Nephron (organoid): ENCODE measurements around the gene SERPINA10.

Experiments
- H3K27ac Mint-ChIP-seq, 3 experiments: 2 replicates each; pipeline ENCODE4 v1.8.0; 2020; ENCODE audit warnings: mixed read lengths in 3 of 3, mild to moderate bottlenecking in 2 of 3, moderate library complexity in 1 of 3
- H3K27me3 Mint-ChIP-seq: 2 replicates; pipeline ENCODE4 v1.8.0; 2021; ENCODE audit warnings: low read depth, mild to moderate bottlenecking, moderate library complexity, mixed read lengths
- H3K36me3 Mint-ChIP-seq: 2 replicates; pipeline ENCODE4 v1.8.0; 2020; ENCODE audit warnings: low read depth, mixed read lengths
- H3K4me1 Mint-ChIP-seq: 2 replicates; pipeline ENCODE4 v1.8.0; 2020; ENCODE audit warnings: mixed read lengths
- H3K4me3 Mint-ChIP-seq, 3 experiments: 2 replicates each; pipeline ENCODE4 v1.8.0; 2020; ENCODE audit warnings: mild to moderate bottlenecking in 3 of 3, mixed read lengths in 3 of 3, moderate library complexity in 2 of 3
- H3K9me3 Mint-ChIP-seq: 2 replicates; pipeline ENCODE4 v1.8.0; 2020; ENCODE audit warnings: mixed read lengths
- TF ChIP-seq, protein P1 (sequence below), 3 experiments: fragments of 200-600 bp; sonication (generic); IDR thresholded peaks; one replicate each; pipeline ENCODE4 v1.5.0; 2021; ENCODE audit warnings: antibody characterized with exemption in 3 of 3; ENCODE audit not compliant: unreplicated experiment in 3 of 3

Gene SERPINA10

DNA sequence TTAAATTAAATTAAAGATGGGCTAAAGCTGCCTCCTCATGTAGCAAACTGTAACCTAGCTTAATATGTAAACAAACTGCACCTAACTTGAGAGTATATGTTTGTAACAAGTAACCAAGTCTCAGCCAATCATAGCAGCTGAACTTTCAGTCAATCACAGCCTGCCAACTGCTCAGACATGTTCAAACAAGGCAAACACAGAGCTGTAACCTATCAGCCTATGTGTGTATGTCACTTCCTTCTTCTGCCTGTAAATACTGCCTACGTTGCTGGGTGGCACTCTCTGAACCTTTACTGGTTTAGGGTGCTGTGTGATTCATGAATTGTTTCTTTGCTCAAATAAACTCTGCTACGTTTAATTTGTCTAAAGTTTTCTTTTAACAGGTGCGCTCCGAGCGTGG lies 27.2 kb upstream of the SERPINA10 start:
- Mint-ChIP-seq H3K4me3 (no peak overlapping the region), H3K36me3 (no peaks in the 10 kb centered on the region), H3K27me3 (peaks cover 13% of the 10 kb centered on the region), H3K27ac (no peak overlapping the region), H3K9me3 (peaks cover 4% of the 10 kb centered on the region), H3K4me1 (no peaks in the 10 kb centered on the region)
- TF ChIP-seq, protein P1, sequence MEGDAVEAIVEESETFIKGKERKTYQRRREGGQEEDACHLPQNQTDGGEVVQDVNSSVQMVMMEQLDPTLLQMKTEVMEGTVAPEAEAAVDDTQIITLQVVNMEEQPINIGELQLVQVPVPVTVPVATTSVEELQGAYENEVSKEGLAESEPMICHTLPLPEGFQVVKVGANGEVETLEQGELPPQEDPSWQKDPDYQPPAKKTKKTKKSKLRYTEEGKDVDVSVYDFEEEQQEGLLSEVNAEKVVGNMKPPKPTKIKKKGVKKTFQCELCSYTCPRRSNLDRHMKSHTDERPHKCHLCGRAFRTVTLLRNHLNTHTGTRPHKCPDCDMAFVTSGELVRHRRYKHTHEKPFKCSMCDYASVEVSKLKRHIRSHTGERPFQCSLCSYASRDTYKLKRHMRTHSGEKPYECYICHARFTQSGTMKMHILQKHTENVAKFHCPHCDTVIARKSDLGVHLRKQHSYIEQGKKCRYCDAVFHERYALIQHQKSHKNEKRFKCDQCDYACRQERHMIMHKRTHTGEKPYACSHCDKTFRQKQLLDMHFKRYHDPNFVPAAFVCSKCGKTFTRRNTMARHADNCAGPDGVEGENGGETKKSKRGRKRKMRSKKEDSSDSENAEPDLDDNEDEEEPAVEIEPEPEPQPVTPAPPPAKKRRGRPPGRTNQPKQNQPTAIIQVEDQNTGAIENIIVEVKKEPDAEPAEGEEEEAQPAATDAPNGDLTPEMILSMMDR (IDR thresholded peaks at IDR 0.05; ENCODE audit: unreplicated experiment in 3 of 3): no peak

DNA sequence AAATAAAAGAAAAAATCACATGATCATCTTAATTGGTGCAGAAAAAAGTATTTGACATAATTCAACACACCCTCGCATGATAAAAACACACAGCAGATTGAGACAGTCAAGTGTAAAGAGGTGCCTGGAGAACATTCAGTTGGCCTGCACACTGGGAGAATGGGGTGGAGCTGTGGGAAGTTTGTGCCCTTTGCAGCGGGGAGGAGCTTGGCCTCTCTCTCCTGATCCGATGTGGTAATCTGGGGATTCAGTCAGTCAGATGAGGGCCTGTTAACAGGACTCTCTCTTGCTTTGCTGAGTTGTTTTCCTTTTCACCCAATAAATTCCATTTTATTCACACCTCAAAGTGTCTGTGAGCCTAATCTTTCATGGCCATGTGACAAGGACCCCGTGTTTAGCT lies 24.2 kb upstream of the SERPINA10 start:
- TF ChIP-seq, protein P1 (IDR thresholded peaks at IDR 0.05; ENCODE audit: unreplicated experiment in 3 of 3): no peak
- no peaks in the 10 kb centered on the region for H3K36me3 Mint-ChIP-seq
- H3K27me3 Mint-ChIP-seq: peaks cover 8% of the 10 kb centered on the region
- H3K9me3 Mint-ChIP-seq: peaks cover 4% of the 10 kb centered on the region
- no peak overlapping the region for H3K4me3 Mint-ChIP-seq
- H3K4me1 Mint-ChIP-seq: no peaks in the 10 kb centered on the region
- H3K27ac Mint-ChIP-seq: no peak overlapping the region

DNA sequence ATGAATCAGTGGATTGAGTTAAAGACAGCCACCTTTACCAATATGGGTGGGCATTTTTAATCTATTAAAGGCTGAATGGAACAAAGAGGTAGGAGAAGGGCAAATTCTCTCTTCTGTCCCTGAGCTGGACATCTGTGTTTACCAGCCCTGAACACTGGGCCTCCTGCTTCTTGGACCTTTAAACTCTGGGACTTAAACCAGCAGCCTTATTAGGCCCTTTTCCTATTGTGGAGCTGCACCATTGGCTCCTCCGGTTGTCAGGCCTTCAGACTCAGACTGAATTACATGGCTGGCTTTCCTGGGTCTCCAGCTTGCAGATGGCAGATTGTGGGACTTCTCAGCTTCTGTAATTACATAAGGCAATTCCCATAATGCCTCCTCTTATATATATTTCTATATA lies 23.6 kb upstream of the SERPINA10 start:
- no peaks in the 10 kb centered on the region for H3K36me3 Mint-ChIP-seq
- TF ChIP-seq, protein P1 (IDR thresholded peaks at IDR 0.05; ENCODE audit: unreplicated experiment in 3 of 3): no peak
- H3K27ac Mint-ChIP-seq: no peak overlapping the region
- H3K4me1 Mint-ChIP-seq: no peaks in the 10 kb centered on the region
- peaks cover 8% of the 10 kb centered on the region for H3K27me3 Mint-ChIP-seq
- H3K9me3 Mint-ChIP-seq: peaks cover 4% of the 10 kb centered on the region
- H3K4me3 Mint-ChIP-seq: no peak overlapping the region

DNA sequence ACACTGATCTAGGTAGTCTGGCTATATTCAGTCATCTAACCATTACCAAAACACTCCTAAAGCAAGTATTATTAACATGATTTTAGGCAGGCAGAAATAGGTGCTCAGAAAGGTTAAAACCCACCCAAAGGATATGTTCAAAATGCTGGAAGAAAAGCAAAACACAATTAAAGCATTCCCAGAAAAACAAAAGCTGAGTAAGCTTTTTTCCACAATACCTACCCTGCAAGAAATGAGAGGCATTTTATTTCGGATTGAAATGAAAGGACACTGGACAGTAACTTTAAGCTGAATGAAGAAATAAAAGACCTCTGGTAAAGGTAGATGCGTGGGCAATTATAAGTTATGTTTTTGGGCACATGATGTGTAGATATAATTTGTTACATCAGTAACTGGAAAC lies 21.8 kb upstream of the SERPINA10 start:
- TF ChIP-seq, protein P1 (IDR thresholded peaks at IDR 0.05; ENCODE audit: unreplicated experiment in 3 of 3): no peak
- peaks cover 4% of the 10 kb centered on the region for H3K9me3 Mint-ChIP-seq
- no peak overlapping the region for H3K27ac Mint-ChIP-seq
- H3K4me1 Mint-ChIP-seq: no peaks in the 10 kb centered on the region
- H3K36me3 Mint-ChIP-seq: no peaks in the 10 kb centered on the region
- H3K4me3 Mint-ChIP-seq: no peak overlapping the region
- peaks cover 5% of the 10 kb centered on the region for H3K27me3 Mint-ChIP-seq

DNA sequence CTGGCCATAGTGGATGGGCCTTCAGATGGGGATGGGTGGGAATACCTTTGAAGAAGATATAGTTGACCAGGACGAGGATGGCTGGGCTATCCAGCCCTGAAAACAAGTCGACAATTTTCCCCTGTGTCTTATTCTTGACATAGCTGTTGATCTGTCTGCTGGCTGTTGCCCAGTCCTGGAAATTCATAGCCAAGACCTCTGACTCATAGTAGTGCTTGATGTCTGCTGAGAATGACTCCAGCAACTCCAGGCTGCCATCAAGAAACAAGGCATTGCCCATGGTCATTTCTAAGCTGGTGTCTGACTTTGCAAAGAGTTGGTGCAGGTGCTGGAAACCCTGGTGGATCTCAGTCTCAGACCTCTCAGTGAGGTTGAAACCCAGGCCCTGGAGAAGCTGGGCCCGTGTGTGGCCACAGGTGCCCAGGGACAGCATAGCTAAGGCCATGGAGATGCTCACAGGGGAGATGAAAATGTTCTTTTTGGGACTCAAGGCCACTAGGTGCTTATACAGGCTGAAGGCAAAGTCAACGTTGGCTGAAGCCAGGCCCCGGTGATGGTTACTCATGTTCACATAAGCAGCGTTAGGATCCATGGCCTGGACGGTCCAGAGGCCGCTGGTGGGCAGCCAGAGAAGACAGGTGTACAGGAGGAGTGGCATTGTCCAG lies 21.1 kb upstream of the SERPINA10 start:
- Mint-ChIP-seq H3K27me3 (peaks cover 5% of the 10 kb centered on the region), H3K4me1 (no peaks in the 10 kb centered on the region), H3K27ac (no peak overlapping the region), H3K4me3 (no peak overlapping the region), H3K36me3 (no peaks in the 10 kb centered on the region), H3K9me3 (peaks cover 6% of the 10 kb centered on the region)
- TF ChIP-seq, protein P1 (IDR thresholded peaks at IDR 0.05; ENCODE audit: unreplicated experiment in 3 of 3): no peak
